GM10248 (cell line): ENCODE results near the gene ATG12.
A peak's percentile ranks its signal among the peaks of the same experiment; 100 is the strongest.

Experiments used
- CTCF ChIA-PET: fragments of 300-600 bp; sonication (Branson Sonifier 250); formaldehyde crosslinking; extraction: SDS; loops from one replicate; lab custom pipeline; 2021; ENCODE audit warnings: antibody characterized with exemption; lab: Yijun Ruan, JAX
- POLR2A ChIA-PET: fragments of 350-650 bp; sonication (Branson Sonifier 250); formaldehyde crosslinking; extraction: SDS; loops from one replicate; lab custom pipeline; 2020; ENCODE audit warnings: antibody characterized with exemption; lab: Yijun Ruan, JAX
- DNase-seq: peaks from one replicate; pipeline ENCODE4 v3.0.0; 2012; ENCODE audit errors: extremely low spot score
- TF ChIP-seq, protein P1 (sequence below): IDR thresholded peaks from 2 replicates; pipeline ENCODE4 v1.5.1; 2012; ENCODE audit warnings: mild to moderate bottlenecking, low read depth; ENCODE audit errors: extremely low read depth, missing control alignments, control extremely low read depth

The ATG12 gene

DNA sequence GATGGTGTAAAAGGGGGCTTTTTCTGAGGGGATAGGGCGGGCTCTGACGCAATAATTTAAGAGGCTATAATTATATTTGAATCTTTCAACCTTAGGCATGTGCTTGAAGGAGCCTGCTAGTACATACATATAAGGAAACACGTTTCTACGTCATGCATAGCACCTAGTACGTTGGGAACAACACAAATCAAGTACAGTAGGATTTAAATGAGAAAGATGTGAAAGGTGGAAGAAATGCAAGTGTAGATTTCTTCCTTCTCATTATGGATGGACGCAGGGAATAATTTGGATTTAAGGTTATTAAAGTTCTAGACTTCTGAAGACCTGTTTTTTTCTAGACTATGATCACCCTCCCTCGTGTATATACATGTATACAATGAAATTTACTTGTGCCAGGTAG, 24.0 kb downstream of the ATG12 start:
- POLR2A ChIA-PET = no interaction called here
- TF ChIP-seq, protein P1, sequence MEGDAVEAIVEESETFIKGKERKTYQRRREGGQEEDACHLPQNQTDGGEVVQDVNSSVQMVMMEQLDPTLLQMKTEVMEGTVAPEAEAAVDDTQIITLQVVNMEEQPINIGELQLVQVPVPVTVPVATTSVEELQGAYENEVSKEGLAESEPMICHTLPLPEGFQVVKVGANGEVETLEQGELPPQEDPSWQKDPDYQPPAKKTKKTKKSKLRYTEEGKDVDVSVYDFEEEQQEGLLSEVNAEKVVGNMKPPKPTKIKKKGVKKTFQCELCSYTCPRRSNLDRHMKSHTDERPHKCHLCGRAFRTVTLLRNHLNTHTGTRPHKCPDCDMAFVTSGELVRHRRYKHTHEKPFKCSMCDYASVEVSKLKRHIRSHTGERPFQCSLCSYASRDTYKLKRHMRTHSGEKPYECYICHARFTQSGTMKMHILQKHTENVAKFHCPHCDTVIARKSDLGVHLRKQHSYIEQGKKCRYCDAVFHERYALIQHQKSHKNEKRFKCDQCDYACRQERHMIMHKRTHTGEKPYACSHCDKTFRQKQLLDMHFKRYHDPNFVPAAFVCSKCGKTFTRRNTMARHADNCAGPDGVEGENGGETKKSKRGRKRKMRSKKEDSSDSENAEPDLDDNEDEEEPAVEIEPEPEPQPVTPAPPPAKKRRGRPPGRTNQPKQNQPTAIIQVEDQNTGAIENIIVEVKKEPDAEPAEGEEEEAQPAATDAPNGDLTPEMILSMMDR = no peak
- no peak for DNase-seq
- CTCF ChIA-PET = no interaction called here

DNA sequence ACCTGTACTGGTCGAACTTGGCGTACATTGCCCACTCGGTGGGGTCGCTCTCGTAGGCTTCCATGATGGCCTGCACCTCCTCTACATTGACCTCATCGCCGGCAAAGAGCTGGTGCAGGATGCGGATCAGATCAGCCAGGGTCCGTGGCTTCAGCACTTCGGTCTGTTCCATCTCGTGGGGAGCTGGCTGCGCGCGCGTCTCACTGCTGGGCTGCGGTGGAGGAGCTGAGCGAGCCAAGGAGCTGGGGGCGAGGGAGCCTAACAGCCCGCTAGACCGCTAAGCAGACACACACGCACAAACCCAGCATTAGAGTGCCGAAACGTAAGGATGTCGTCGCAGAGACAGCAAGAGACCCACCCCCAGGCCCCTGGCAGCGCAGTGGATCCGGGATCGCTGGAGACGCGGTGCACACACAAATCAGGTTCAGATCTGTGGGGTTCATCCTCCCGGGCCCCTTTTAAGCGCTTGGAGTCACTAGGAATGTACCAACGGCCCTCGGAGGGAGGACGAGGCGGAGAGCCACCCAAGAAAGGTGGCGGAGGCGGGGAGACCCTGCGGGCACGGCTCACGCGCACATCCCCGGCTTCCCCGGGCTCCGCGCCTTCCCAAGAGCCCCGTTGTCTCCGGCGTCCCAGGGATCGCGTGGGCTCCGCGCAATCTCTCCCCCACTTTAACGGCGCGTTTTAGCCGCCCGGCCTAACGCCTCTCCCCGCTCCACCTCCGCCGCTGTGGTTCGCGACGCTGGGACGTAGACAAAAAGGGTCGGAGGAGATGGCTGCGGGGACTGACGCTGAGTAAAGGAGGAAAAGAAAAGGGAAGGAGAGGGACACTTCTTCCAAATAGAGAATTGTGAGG, 24.9 kb downstream of the ATG12 start, which contains the start of gene CDO1:
Gene CDO1, minus strand, starts transcription at position 434 of the 856 bp plus-strand sequence. Its CDS starts 262 bp downstream, at position 172.
- ChIA-PET POLR2A (interaction anchor here (0.6 kb wide), 1 partner anchor 1076 kb away, joined by 6 read pairs; no protein-coding TSS in a partner anchor), CTCF (no interaction called here)
- DNase-seq = peak; percentile 34
- TF ChIP-seq, protein P1 = no peak

DNA sequence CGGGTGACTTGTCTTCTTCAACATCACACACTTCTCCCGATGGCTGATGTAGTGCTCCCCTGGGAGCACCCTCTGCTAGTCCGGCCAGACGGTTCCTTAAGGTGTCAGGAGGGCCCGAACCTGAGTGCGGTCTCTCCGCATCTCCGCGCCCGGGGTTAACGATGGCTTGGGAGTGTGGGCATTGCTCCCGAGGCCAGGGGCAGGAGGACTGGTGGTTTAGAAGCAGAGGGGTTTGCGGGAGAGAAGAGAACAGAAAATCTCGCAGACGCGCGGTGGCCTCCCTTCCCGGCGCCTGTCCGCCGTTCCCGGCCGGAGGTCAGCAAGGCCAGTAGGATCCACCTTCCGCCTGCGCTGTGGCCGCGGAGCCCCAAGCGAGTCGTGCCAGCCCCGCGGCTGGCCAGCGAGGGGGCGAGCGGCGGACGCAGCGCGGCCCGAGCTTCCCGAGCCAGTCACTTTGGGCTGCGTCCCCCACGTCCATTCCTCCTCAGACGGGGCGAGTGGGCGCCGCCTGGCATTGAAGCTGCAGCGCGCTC, 25.6 kb downstream of the ATG12 start:
- ChIA-PET POLR2A (interaction anchor here (0.6 kb wide), 1 partner anchor 1076 kb away, joined by 6 read pairs; no protein-coding TSS in a partner anchor), CTCF (no interaction called here)
- TF ChIP-seq, protein P1 = no peak
- DNase-seq = peak; percentile 9

DNA sequence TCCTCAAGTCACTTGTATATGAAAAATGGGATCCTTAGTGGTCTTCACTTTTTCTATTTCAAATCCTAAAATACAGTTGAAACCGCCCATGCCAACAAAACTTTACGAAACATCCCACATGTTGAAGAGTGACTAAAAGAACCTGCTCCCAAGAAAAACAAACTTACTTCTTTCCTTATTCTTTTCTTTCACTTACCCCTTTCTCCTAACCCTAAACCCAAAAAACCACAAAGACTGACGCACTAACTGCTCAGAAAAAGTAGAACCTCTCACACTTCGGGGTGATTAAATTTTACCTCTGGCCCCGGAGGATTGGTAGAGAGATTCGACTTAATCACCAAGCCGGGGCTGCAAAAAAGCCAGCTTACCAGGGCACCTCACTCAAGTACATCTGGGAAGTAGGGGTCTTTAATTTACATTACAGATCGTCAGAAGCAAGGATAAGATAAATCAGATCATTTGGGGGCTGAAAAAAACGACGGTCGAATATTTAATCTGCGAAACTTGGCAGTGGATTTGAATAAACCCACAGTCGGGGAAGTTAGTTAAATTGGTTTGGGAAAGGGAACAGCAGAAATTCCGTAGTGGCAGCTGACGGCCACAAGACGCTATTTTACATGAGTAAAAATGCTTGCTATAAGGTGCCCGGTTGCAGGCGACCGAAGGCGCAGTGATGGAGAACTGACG, 26.2 kb downstream of the ATG12 start:
- ChIA-PET CTCF (interaction anchor here (1.2 to 1.8 kb wide), 2 partner anchors 15 to 16 kb away, joined by 5 to 6 read pairs; no protein-coding TSS in a partner anchor), POLR2A (no interaction called here)
- DNase-seq = no peak
- TF ChIP-seq, protein P1 = no peak

DNA sequence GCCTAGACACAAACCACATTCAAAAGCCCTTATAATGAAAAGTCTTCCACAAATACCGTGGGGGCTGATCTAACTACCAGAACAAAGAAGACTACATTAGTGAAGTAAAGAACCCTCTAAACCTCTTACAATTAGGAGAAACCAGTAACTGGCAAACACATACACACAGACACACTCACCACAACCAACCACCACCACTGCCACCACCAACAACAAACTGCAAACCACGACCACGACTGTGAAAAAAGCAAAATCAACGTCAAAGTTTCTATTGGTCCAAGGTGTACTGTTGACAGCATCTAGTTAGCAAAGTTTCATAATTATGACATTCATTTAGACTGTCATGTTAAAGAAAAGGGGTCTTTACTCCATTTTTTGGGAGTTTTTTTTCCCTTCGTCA, 27.6 kb downstream of the ATG12 start:
- DNase-seq = no peak
- TF ChIP-seq, protein P1 = no peak
- ChIA-PET POLR2A (no interaction called here), CTCF (interaction anchor here (1.8 kb wide), 1 partner anchor 14 kb away, joined by 6 read pairs; no protein-coding TSS in a partner anchor)

DNA sequence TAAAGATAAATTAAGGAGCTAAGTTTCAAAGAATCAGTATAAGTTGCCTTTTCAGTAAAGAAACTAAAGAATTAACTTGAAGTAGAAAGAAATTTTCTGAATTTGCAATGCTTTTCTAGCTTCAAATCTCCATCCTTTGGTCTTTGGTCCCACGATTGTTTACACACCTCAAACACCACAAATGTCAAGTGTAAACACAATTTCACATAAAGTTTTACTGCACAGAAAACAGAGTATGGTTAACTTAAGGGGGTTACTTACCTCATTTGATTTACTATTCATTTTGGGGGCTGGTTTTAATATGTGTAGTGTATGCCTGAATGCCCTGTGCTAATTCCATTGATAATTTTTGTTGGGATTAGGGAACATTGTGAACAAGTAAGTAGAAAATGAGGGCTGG, 29.0 kb downstream of the ATG12 start:
- ChIA-PET POLR2A (no interaction called here), CTCF (no interaction called here)
- TF ChIP-seq, protein P1 = no peak
- DNase-seq = no peak
